GM12878 (cell line): ENCODE data around the gene GXYLT1. TPM values are rescaled to one million over a fixed set of nuclear protein-coding genes. Genes with fewer than 3 reads are reported as not detected.

Source experiments
- ATAC-seq: fragments of 200-7000 bp; cut with Tn5 transposase; 3 replicates; pipeline ENCODE4 v1.9.1; 2020; ENCODE audit warnings: mild to moderate bottlenecking, moderate library complexity
- BruUV-seq: library from RNA; stranded (reverse); fragments of 400-500 nt; replicated peaks from 2 replicates; lab custom pipeline; 2021; lab: Mats Ljungman, UMichigan
- CTCF ChIA-PET: fragments of 300-600 bp; sonication (Branson Sonifier 250); formaldehyde crosslinking; extraction: SDS; loops from one replicate; lab custom pipeline; 2021; ENCODE audit warnings: inconsistent platforms; lab: Yijun Ruan, JAX
- POLR2A ChIA-PET: fragments of 350-600 bp; formaldehyde crosslinking; extraction: SDS; loops from one replicate; lab custom pipeline; 2021; ENCODE audit warnings: inconsistent platforms; lab: Charles Lee
- RAD21 ChIA-PET: fragments of 300-600 bp; sonication (Branson Sonifier 250); formaldehyde crosslinking; loops from one replicate; lab custom pipeline; 2023; ENCODE audit warnings: antibody characterized with exemption; ENCODE audit not compliant: unreplicated experiment; lab: Charles Lee
- SMC1A ChIA-PET: fragments of 300-600 bp; sonication (Branson Sonifier 250); formaldehyde crosslinking; loops from one replicate; lab custom pipeline; 2023; ENCODE audit not compliant: unreplicated experiment, uncharacterized antibody; lab: Charles Lee
- DNase-seq: peaks from one replicate; pipeline ENCODE4 v3.0.0-alpha.2; 2011; ENCODE audit warnings: low read depth, low spot score
- FAIRE-seq: peaks from 3 replicates; lab custom pipeline; 2011; peaks lifted over from hg19 to GRCh38; lab: Jason Lieb, UNC
- H2AFZ ChIP-seq: 2 replicates; pipeline ENCODE4 v1.6.0; 2011; ENCODE audit warnings: low read depth, low read length, control low read depth; ENCODE audit not compliant: control insufficient read depth
- H3K27ac ChIP-seq: 2 replicates; pipeline ENCODE4 v1.5.1; 2011; ENCODE audit warnings: control low read depth; ENCODE audit not compliant: control insufficient read depth, insufficient read depth
- H3K27me3 ChIP-seq, 2 experiments: replicated peaks in 1 of 2; 2 replicates each; pipeline versions ENCODE4 v1.6.0 to v1.6.1; 2011; ENCODE audit warnings: low read length in 1 of 2; ENCODE audit not compliant: control insufficient read depth in 2 of 2, insufficient read depth in 2 of 2
- H3K36me3 ChIP-seq, 2 experiments: 2 replicates each; pipeline ENCODE4 v1.5.1; 2011; ENCODE audit warnings: low read length in 1 of 2; ENCODE audit not compliant: control insufficient read depth in 2 of 2, insufficient read depth in 2 of 2
- H3K4me1 ChIP-seq: 2 replicates; pipeline ENCODE4 v1.6.1; 2011; ENCODE audit warnings: mild to moderate bottlenecking, low read length, moderate library complexity, mixed read lengths; ENCODE audit not compliant: control insufficient read depth, insufficient read depth
- H3K4me2 ChIP-seq: 2 replicates; pipeline ENCODE4 v1.6.0; 2011; ENCODE audit warnings: control low read depth; ENCODE audit not compliant: control insufficient read depth, insufficient read depth
- H3K4me3 ChIP-seq: fragments of 200-600 bp; sonication (generic); 2 replicates; pipeline ENCODE4 v1.5.1; 2016
- H3K79me2 ChIP-seq: 2 replicates; pipeline ENCODE4 v1.6.0; 2011; ENCODE audit warnings: low read length; ENCODE audit not compliant: control insufficient read depth, insufficient read depth
- H3K9ac ChIP-seq: 2 replicates; pipeline ENCODE4 v1.8.0; 2011; ENCODE audit warnings: low read length, control low read depth, mixed read lengths; ENCODE audit not compliant: control insufficient read depth, insufficient read depth
- H3K9me3 ChIP-seq: replicated peaks from 3 replicates; pipeline ENCODE4 v1.5.1; 2011; ENCODE audit warnings: mild to moderate bottlenecking, low read length; ENCODE audit not compliant: control insufficient read depth, insufficient read depth
- H4K20me1 ChIP-seq: 2 replicates; pipeline ENCODE4 v1.6.0; 2011; ENCODE audit not compliant: control insufficient read depth, insufficient read depth
- BCLAF1 ChIP-seq: fragments of 450-650 bp; IDR thresholded peaks from 2 replicates; pipeline ENCODE4 v1.6.1; 2017; ENCODE audit warnings: antibody characterized with exemption, mild to moderate bottlenecking, moderate library complexity
- BMI1 ChIP-seq: fragments of 450-650 bp; IDR thresholded peaks from 2 replicates; pipeline ENCODE4 v1.6.1; 2016; ENCODE audit warnings: mild to moderate bottlenecking, moderate library complexity, borderline replicate concordance
- CEBPB ChIP-seq, 2 experiments: fragments of 150-350 bp in 1 of 2; IDR thresholded peaks; 2 replicates each; pipeline ENCODE4 v1.6.1; 2012 to 2014; ENCODE audit warnings: low read depth in 2 of 2, low read length in 2 of 2, borderline replicate concordance in 1 of 2, inconsistent platforms in 1 of 2
- ETV6 ChIP-seq, 2 experiments: fragments of 450-650 bp in 1 of 2; IDR thresholded peaks in 1 of 2; conservative IDR thresholded peaks in 1 of 2; 2 replicates each; pipeline ENCODE4 v1.6.1; 2014; ENCODE audit warnings: antibody characterized with exemption in 1 of 2, borderline replicate concordance in 1 of 2, low read depth in 1 of 2, mild to moderate bottlenecking in 1 of 2, moderate library complexity in 1 of 2
- FOS ChIP-seq: IDR thresholded peaks from 3 replicates; pipeline ENCODE4 v1.6.1; 2011; ENCODE audit warnings: borderline replicate concordance; ENCODE audit not compliant: insufficient read length; ENCODE audit errors: extremely low read depth
- HDAC2 ChIP-seq: fragments of 200-600 bp; sonication (generic); IDR thresholded peaks from 2 replicates; pipeline ENCODE4 v1.6.1; 2017
- NBN ChIP-seq: fragments of 450-650 bp; IDR thresholded peaks from 2 replicates; pipeline ENCODE4 v1.6.1; 2016
- RB1 ChIP-seq: fragments of 450-650 bp; formaldehyde crosslinking; IDR thresholded peaks from 2 replicates; pipeline ENCODE4 v1.6.1; 2017; ENCODE audit warnings: mild to moderate bottlenecking, borderline replicate concordance
- SRF ChIP-seq, 2 experiments: IDR thresholded peaks; 2 replicates each; pipeline ENCODE4 v1.6.1; 2011; ENCODE audit warnings: low read depth in 2 of 2, low read length in 2 of 2, mild to moderate bottlenecking in 1 of 2, moderate library complexity in 1 of 2
- WRNIP1 ChIP-seq: IDR thresholded peaks from 2 replicates; pipeline ENCODE4 v1.6.1; 2011; ENCODE audit warnings: low read depth, low read length, improper control_type of control experiment, borderline replicate concordance
- WGBS: methylation state at CpG from one replicate; pipeline ENCODE4 v1.1.6; 2016; ENCODE audit warnings: low lambda C conversion rate; ENCODE audit not compliant: insufficient replicate concordance, insufficient coverage; ENCODE audit errors: missing lambda C conversion rate; 5-methylcytosine and 5-hydroxymethylcytosine counted together
- in situ Hi-C: fragments of 300-500 bp; cut with MboI; formaldehyde crosslinking; loops from 9 replicates; pipeline ENCODE4 v1.14.3; 2018; ENCODE audit warnings: mixed read lengths
- intact Hi-C: fragments of 100-400 bp; cut with micrococcal nuclease; formaldehyde crosslinking; loops from one replicate; pipeline ENCODE4 v1.14.2; 2022; ENCODE audit not compliant: unreplicated experiment
- polyA plus RNA-seq, 11 experiments: library from polyadenylated mRNA; depleted of rRNA in 4 of 11; unstranded in 6 of 11; stranded (reverse) in 5 of 11; fragments of >200 nt; fragmentation: Nextera tagmentation in 4 of 11; fragmentation: Illumina TruSeq in 1 of 11; extraction: Ambion mirVana in 4 of 11; extraction: Trizol in 1 of 11; gene quantifications; 1 replicate in 1 of 11; 2 replicates in 10 of 11; pipeline versions ENCODE4 v1.2.1 to v1.2.3, GENCODE V29; 2011 to 2016; ENCODE audit warnings: inconsistent platforms in 2 of 11, missing spikeins in 2 of 11, low read depth in 1 of 11
- total RNA-seq, 4 experiments: library from RNA; depleted of rRNA in 3 of 4; stranded (reverse); fragments of >200 nt in 3 of 4; fragmentation: Illumina TruSeq in 1 of 4; extraction: Trizol in 1 of 4; gene quantifications; 2 replicates each; pipeline versions ENCODE4 v1.2.1 to v1.2.3, GENCODE V29; 2013 to 2021
- TF ChIP-seq, protein P1 (sequence below): IDR thresholded peaks from 2 replicates; pipeline ENCODE4 v1.6.1; 2011; ENCODE audit warnings: mild to moderate bottlenecking, low read depth, low read length, moderate library complexity; ENCODE audit not compliant: insufficient replicate concordance
- TF ChIP-seq, protein P2 (sequence below): IDR thresholded peaks from 2 replicates; pipeline ENCODE4 v1.6.1; 2011; ENCODE audit warnings: low read depth, mild to moderate bottlenecking, low read length, moderate library complexity, borderline replicate concordance; ENCODE audit errors: extremely low read depth
- TF ChIP-seq, protein P3 (sequence below): fragments of 450-650 bp; IDR thresholded peaks from 2 replicates; pipeline ENCODE4 v1.6.1; 2017; ENCODE audit warnings: mild to moderate bottlenecking

The GXYLT1 gene
- total and polyA plus RNA-seq, 10 of the 15 experiments (the other 5 are each of a cell fraction or from before 2014, with no cell fraction given): 2.3 to 14.9 (median 8.9) TPM

DNA sequence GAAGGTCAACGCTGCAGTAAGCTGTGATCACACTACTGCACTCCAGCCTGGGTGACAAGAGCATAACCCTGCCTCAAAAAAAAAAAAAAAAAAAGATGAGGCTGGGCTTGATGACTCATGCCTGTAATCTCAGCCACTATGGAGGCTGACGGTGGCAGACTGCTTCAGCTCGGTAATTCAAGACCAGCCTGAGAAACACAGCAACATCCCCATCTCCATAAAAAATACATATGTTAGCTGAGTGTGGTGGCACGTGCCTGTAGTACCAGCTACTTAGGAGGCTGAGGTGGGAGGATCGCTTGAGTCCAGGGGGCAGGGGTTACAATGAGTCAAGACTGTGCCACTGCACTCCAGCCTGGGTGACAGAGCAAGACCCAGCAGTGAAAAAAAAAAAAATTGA lies 50.4 kb downstream of the GXYLT1 start:
- in situ Hi-C loops: no loop called here
- H3K79me2 ChIP-seq: no peaks in the 10 kb centered on the region

More for the DNA sequence above, 50.4 kb downstream of the GXYLT1 start:
- no peaks in the 10 kb centered on the region for H3K9me3 ChIP-seq
- no peak for FAIRE-seq
- SMC1A ChIA-PET: interaction anchor here (1.0 to 1.6 kb wide), 2 partner anchors 9 to 47 kb away, joined by 3 to 5 read pairs; no protein-coding TSS in a partner anchor
- H3K9ac ChIP-seq: no peak overlapping the region
- H3K27ac ChIP-seq: no peak overlapping the region
- WGBS: 96% methylated on average over 5 of the region's 5 CpGs
- no peaks in the 10 kb centered on the region for H3K4me1 ChIP-seq
- peaks cover 1 to 7% of the 10 kb centered on the region in 2 experiments; a peak in 3 of 4 replicates for H3K36me3 ChIP-seq
- H4K20me1 ChIP-seq: no peaks in the 10 kb centered on the region
- intact Hi-C loops: no loop called here
- no peaks in the 10 kb centered on the region for H3K27me3 ChIP-seq
- no peak overlapping the region for H2AFZ ChIP-seq
- H3K4me3 ChIP-seq: no peak overlapping the region
- no peak overlapping the region for H3K4me2 ChIP-seq
- no peak; the same call in 2 of the 3 replicates for ATAC-seq
- no peak for TF ChIP-seq FOS
- TF ChIP-seq SRF (IDR thresholded peaks at IDR 0.05; ENCODE audit: low read depth in 2 of 2, low read length in 2 of 2): no peak
- no peak for TF ChIP-seq BMI1
- TF ChIP-seq, protein P1, sequence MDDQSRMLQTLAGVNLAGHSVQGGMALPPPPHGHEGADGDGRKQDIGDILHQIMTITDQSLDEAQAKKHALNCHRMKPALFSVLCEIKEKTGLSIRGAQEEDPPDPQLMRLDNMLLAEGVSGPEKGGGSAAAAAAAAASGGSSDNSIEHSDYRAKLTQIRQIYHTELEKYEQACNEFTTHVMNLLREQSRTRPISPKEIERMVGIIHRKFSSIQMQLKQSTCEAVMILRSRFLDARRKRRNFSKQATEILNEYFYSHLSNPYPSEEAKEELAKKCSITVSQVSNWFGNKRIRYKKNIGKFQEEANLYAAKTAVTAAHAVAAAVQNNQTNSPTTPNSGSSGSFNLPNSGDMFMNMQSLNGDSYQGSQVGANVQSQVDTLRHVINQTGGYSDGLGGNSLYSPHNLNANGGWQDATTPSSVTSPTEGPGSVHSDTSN: no peak
- no peak for TF ChIP-seq NBN
- no peak for TF ChIP-seq BCLAF1
- TF ChIP-seq WRNIP1: no peak
- no peak for TF ChIP-seq CEBPB (IDR thresholded peaks at IDR 0.05; ENCODE audit: borderline replicate concordance in 1 of 2, low read depth in 2 of 2, low read length in 2 of 2)
- TF ChIP-seq, protein P2, sequence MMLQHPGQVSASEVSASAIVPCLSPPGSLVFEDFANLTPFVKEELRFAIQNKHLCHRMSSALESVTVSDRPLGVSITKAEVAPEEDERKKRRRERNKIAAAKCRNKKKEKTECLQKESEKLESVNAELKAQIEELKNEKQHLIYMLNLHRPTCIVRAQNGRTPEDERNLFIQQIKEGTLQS: no peak
- TF ChIP-seq RB1: no peak
- no peak for TF ChIP-seq HDAC2
- TF ChIP-seq ETV6 (conservative IDR thresholded peaks at IDR 0.05 in 1 of 2, IDR thresholded peaks at IDR 0.05 in 1 of 2; ENCODE audit: borderline replicate concordance in 1 of 2, low read depth in 1 of 2): no peak
- TF ChIP-seq, protein P3, sequence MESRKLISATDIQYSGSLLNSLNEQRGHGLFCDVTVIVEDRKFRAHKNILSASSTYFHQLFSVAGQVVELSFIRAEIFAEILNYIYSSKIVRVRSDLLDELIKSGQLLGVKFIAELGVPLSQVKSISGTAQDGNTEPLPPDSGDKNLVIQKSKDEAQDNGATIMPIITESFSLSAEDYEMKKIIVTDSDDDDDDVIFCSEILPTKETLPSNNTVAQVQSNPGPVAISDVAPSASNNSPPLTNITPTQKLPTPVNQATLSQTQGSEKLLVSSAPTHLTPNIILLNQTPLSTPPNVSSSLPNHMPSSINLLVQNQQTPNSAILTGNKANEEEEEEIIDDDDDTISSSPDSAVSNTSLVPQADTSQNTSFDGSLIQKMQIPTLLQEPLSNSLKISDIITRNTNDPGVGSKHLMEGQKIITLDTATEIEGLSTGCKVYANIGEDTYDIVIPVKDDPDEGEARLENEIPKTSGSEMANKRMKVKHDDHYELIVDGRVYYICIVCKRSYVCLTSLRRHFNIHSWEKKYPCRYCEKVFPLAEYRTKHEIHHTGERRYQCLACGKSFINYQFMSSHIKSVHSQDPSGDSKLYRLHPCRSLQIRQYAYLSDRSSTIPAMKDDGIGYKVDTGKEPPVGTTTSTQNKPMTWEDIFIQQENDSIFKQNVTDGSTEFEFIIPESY: no peak
- TF ChIP-seq, all 136 proteins: peak for 0
- ChIA-PET CTCF (interaction anchor here (1.5 to 1.6 kb wide), 2 partner anchors 16 to 278 kb away, joined by 3 to 7 read pairs; no protein-coding TSS in a partner anchor), RAD21 (no interaction called here), POLR2A (interaction anchor here (0.5 to 1.0 kb wide), 3 partner anchors 11 to 827 kb away, joined by 3 to 5 read pairs (median 3); no protein-coding TSS in a partner anchor)
- no TSS peak for BruUV-seq
- DNase-seq: no peak
